GM12864 (cell line): ENCODE measurements around the gene PTPN14.

Experiments used
- DNase-seq: peaks from one replicate; pipeline ENCODE4 v3.0.0-alpha.2; 2011; ENCODE audit warnings: low read depth
- H3K4me3 ChIP-seq: 2 replicates; pipeline ENCODE4 v1.5.1; 2011; ENCODE audit warnings: mild to moderate bottlenecking, low read depth, low read length, control low read depth
- CTCF ChIP-seq: IDR thresholded peaks from 2 replicates; pipeline ENCODE4 v1.5.1; 2011; ENCODE audit warnings: low read depth, mild to moderate bottlenecking, moderate library complexity, low read length, control low read depth, inconsistent platforms; ENCODE audit errors: missing control alignments

The PTPN14 gene

DNA sequence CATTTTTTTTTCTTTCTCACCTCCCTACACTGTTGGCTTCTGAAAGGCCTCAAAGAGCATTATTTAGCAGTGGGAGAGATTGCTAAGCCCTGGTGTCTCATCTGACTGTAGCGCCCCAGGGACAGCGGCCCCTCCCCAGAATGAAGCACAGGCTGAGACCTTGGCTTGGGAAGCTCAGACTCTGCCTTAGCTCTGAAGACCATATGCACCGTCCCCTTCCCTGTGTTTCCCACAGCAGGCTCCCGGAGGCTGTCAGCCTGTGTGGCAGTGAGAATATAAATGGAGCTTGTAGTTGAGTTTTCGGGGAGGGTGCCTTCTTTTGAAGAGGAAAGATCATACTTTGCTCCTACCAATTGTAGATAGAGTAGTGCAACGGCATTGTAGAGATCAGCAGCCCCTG is 245.1 kb downstream of the PTPN14 start:
- H3K4me3 ChIP-seq = no peak overlapping the region
- no peak for DNase-seq
- no peak for TF ChIP-seq CTCF

GRCh38 chr1:214305164-214305751 is 246.1 kb downstream of the PTPN14 start:
- no peak for TF ChIP-seq CTCF
- H3K4me3 ChIP-seq = no peak overlapping the region
- DNase-seq = no peak

DNA sequence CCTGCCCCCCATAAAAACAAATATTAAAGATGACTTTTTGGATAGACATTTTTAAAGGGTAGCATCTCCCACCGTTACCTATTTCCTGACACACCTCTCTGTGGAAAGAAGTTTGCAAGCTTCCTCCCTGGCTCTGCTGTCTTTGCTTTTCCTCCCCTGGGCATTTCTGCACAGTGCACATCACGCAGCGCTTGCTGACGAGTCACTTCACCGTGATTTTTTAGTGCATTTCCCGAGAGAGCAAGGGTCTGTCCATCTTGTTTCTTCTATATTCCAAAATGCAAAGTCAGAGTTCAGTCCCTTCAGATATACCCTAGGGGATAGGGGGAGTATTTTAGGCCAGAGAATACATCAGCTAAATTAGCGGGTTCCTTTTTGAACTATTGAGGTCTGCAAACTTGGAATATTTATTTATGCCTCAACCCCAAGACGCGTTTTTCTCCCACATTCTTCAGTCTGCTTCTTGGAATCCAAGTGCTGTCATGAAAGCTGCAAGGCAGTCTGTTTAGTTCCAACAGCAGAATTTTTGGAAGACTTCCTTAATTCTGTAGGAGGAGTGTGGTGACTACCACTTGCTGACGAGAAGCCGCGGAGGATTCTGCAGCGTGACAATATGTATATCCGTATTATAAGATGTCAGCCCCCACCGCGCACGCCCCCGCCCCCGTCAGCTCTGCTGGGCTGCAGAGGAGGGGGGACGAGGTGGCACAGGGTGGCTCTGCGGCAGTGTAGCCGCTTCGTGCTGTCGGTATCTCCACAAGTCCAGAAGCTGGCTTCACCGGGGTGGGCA is 248.1 kb downstream of the PTPN14 start:
- DNase-seq = no peak
- TF ChIP-seq CTCF = no peak
- no peak overlapping the region for H3K4me3 ChIP-seq

DNA sequence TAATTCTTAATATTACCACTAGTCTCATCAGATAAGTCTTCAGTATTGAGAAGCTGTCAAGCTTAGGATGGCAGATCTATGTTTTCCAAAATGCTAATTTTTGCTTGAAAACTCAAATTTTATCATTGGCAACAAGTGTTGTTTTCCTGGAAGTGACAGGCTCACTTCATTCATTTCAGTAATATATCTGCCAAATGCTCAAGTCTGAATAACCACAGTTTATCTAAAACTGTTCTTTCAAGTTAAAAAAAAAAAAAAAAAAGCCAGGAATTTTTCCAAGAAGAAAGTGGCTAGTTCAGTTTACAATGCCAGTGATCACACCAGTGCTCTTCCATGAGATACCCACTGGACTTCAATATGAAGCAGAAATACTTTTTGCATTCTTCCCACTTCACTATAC is 249.9 kb downstream of the PTPN14 start:
- TF ChIP-seq CTCF = no peak
- no peak overlapping the region for H3K4me3 ChIP-seq
- no peak for DNase-seq

DNA sequence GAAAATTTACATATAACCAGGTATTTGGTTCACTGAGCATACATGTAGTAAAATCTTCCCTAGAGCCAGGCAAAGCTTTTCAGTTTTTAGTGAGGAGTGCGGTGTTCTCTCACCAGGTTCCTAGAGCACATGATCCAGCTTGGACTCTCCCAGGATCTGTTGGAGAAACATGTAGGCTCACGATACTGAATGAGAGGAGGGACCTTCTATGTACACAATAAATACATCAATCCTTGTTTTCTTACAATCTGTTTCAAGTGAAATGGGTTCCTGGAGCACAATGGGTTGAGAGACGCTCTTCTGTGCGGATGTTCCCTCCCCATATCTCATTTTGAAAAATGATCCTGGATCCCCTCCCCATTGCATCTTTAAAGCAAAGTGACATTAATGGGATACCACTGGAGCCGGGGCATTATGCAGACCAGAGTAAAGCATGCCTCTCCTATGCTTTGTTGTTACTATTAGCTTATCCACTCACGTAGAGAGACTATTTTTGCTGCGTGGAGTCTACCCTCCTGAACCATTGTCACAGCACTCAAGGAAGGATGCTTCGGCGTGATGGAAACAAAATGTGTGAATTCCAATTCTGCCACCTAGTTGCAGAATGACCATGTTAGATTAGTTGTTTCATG is 251.1 kb downstream of the PTPN14 start:
- DNase-seq = no peak
- no peak for TF ChIP-seq CTCF
- no peak overlapping the region for H3K4me3 ChIP-seq
